Mucosa of descending colon (tissue), 3 donors: ENCODE data around the gene ZNF761. TPM values are rescaled to one million over a fixed set of nuclear protein-coding genes. Genes with fewer than 3 reads are reported as not detected.
"Not testable (repeated sequence)": the region's sequence is repeated elsewhere in the genome, so short reads cannot be mapped to it uniquely, and the experiment has no call there.

ENCODE experiments used
- ATAC-seq: fragments of 200-7000 bp; cut with Tn5 transposase; one replicate; pipeline ENCODE4 v1.9.1; 2020; ENCODE audit warnings: mild to moderate bottlenecking, moderate library complexity
- DNase-seq, 3 donors: peaks; one replicate each; pipeline ENCODE4 v3.0.0-alpha.2; 2020
- H3K36me3 ChIP-seq: fragments of 200-600 bp; one replicate; pipeline ENCODE4 v1.8.0; 2021; ENCODE audit warnings: low read depth, mild to moderate bottlenecking
- H3K4me1 ChIP-seq: fragments of 200-600 bp; one replicate; pipeline ENCODE4 v1.8.0; 2021; ENCODE audit warnings: low read depth, mild to moderate bottlenecking
- H3K4me3 ChIP-seq: fragments of 200-600 bp; one replicate; pipeline ENCODE4 v1.8.0; 2021; ENCODE audit warnings: mild to moderate bottlenecking
- H3K9me3 ChIP-seq: fragments of 200-600 bp; one replicate; pipeline ENCODE4 v1.8.0; 2021; ENCODE audit warnings: mild to moderate bottlenecking
- intact Hi-C, 2 donors: fragments of 100-400 bp; cut with DNase I in 1 of 2; cut with micrococcal nuclease in 1 of 2; formaldehyde crosslinking; loops; one replicate each; pipeline versions ENCODE4 v1.11.0 to v1.11.1; 2022; cut with DNase I, micrococcal nuclease
- total RNA-seq, 3 donors: library from RNA; stranded (reverse); fragmentation: NEBNext Ultra II Directional in 2 of 3; extraction: Animal tissue kit (Norgen Biotek cat#: 25700) in 2 of 3; gene quantifications; one replicate each; pipeline versions ENCODE4 v1.2.1 to v1.2.4, GENCODE V29; 2021 to 2023
- TF ChIP-seq, protein P1 (sequence below): fragments of 200-600 bp; IDR thresholded peaks from one replicate; pipeline ENCODE4 v1.8.0; 2022; ENCODE audit warnings: antibody characterized with exemption, mild to moderate bottlenecking
- donor health status: DM: no; HTN: no; CAD: no; lungs with moderate emphysema.
- donor health status: DM: no; HTN: no; CAD: no.
- donor health status: DM: no; HTN: yes; CAD: no.

ZNF761 gene
- total RNA-seq, 3 donors from 2014 or later = 6.8 to 11.1 (median 8.8) TPM

DNA sequence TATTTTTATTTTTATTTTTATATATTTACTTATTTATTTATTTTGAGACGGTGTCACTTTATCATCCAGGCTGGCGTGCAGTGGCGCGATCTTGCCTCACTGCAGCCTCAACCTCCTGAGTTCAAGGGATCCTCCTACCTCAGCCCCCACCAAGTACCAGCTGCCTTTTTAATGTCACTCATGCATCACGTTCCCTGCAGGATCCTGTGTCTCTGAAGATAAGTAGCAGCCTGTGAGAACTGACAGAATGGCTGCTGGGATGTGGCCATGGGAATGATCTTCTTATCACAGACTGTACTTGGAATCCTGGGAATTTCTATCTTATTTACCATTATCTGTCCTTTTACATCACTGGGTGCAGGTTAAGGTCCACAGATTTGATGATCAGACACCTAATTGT, 9.2 kb upstream of the ZNF761 start:
- ATAC-seq = no peak
- intact Hi-C loops = no loop called here
- H3K36me3 ChIP-seq = no peaks in the 10 kb centered on the region
- no peaks in the 10 kb centered on the region for H3K4me1 ChIP-seq
- TF ChIP-seq, protein P1, sequence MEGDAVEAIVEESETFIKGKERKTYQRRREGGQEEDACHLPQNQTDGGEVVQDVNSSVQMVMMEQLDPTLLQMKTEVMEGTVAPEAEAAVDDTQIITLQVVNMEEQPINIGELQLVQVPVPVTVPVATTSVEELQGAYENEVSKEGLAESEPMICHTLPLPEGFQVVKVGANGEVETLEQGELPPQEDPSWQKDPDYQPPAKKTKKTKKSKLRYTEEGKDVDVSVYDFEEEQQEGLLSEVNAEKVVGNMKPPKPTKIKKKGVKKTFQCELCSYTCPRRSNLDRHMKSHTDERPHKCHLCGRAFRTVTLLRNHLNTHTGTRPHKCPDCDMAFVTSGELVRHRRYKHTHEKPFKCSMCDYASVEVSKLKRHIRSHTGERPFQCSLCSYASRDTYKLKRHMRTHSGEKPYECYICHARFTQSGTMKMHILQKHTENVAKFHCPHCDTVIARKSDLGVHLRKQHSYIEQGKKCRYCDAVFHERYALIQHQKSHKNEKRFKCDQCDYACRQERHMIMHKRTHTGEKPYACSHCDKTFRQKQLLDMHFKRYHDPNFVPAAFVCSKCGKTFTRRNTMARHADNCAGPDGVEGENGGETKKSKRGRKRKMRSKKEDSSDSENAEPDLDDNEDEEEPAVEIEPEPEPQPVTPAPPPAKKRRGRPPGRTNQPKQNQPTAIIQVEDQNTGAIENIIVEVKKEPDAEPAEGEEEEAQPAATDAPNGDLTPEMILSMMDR = no peak
- no peak for DNase-seq
- peaks cover 13% of the 10 kb centered on the region for H3K9me3 ChIP-seq
- no peak overlapping the region for H3K4me3 ChIP-seq

DNA sequence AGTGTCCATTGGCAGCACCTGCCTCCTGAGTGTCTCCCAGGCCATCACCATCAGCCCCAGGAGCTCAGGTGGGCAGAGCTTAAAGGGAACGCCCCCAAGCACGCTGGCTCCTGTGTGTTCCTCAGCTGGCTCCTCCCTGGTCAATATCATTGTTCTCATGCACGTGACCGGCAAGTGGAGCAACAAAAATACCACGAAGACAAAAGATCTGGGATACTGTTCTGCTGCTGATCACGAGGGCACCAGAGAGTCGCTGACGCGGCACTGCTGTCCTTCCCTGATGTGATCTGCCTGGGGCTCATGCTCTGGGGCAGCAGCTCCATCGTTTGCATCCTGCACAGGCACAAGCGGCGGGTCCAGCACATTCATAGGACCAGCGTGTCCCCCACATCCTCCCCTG, 8.7 kb upstream of the ZNF761 start:
- H3K4me3 ChIP-seq, H3K36me3 ChIP-seq, intact Hi-C loops, H3K4me1 ChIP-seq, DNase-seq, ATAC-seq: not testable (repeated sequence)
- H3K9me3 ChIP-seq = peaks cover 11% of the 10 kb centered on the region

DNA sequence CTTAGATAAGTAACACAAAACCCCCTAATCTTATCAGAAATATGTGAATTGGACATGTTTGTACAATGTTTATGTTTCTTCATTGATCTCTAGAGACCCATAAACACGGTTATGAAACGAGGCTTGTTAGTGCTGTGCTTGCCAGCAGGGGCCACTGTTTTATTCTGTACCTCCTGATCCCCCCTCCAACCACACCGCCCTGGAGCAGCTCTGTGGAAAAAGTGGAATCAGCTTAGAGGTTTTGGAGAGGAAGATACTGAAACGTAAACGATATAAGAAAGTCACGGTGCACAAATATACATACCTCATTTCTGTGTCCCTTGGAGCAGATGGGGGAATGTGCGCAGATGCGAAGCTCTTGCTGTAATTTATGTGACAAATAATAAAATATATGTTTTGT, 8.1 kb upstream of the ZNF761 start:
- H3K36me3 ChIP-seq, H3K4me3 ChIP-seq, ATAC-seq, intact Hi-C loops, H3K4me1 ChIP-seq, DNase-seq, H3K9me3 ChIP-seq: not testable (repeated sequence)

DNA sequence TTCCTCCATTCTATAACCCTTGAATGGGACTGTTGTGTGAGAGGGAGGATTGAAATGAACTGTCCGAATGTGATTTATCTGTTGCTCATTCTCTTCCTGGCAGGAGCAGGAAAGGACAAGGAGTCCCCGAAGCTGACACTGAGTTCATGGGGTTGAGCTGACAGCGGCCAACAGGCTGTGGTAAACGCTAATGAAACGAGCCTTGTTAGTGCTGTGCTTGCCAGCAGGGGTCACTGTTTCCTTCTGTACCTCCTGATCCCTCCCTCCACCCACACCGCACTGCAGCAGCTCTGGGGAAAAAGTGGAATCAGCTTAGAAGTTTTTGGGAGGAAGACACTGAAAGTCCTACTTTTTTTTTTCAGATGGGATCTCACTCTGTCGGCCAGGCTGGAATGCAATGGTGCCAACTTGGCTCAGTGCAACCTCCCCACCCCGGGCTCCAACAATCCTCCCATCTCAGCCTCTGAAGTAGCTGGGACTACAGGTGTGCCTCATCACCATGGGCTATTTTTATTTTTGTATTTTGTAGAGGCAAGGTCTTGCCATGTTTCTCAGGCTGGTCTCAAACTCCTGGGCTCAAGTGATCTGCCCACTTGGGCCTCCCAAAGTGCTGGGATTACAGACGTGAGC, 6.7 kb upstream of the ZNF761 start:
- Histone ChIP-seq H3K4me3 (no peak overlapping the region), H3K36me3 (no peaks in the 10 kb centered on the region), H3K9me3 (no peaks in the 10 kb centered on the region), H3K4me1 (no peaks in the 10 kb centered on the region)
- intact Hi-C loops = no loop called here
- peak; percentile 97 for ATAC-seq
- TF ChIP-seq, protein P1 = peak; percentile 53
- DNase-seq = peak; percentile 56 to 79 (median 68)

DNA sequence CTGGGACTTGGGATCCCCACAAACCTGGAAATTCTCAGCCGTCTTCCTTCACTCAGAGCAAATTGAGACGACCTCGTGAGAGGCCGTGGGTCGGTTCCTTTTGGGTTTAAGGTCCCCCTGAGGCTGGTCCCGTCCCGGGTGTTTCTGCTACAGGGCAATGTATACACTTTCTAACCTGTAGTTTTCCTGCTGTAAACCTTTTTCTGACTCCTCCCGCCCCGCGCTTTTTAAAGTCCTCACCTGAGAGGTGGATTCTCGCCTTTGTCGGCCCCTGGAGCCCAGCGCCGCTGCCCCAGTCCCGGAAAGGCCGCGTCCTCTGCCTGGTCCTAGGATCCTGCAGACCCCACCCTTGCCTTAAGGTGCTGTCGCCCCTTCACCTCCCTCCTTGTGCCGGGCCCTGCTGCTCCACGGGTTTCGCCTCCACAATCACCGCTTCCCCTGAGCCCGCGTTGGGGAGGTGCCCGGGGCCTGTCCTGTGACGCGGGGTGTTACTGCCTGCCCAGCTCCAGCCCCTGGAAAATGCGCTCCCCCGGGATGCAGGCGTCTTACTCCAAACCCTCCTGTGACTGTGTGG, 391 bp downstream of the ZNF761 start:
- ATAC-seq (peak; percentile 46), DNase-seq (peak; percentile 55 to 60 (median 55))
- H3K36me3 ChIP-seq = no peaks in the 10 kb centered on the region
- peaks cover under 1% of the 10 kb centered on the region for H3K9me3 ChIP-seq
- intact Hi-C loops = no loop called here
- H3K4me3 ChIP-seq = peak overlapping the region; percentile 31
- H3K4me1 ChIP-seq = no peaks in the 10 kb centered on the region
- TF ChIP-seq, protein P1 = no peak

DNA sequence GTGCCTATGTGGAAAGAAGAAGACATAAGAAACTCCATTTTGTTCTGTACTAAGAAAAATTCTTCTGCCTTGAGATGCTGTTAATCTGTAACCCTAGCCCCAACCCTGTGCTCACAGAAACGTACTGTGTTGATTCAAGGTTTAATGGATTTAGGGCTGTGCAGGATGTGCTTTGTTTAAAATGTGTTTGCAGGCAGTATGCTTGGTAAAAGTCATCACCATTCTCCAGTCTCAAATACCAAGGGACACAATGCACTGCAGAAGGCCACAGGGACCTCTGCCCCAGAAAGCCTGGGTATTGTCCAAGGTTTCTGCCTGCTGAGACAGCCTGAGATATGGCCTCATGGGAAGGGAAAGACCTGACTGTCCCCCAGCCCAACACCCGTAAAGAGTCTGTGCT, 12.0 kb downstream of the ZNF761 start:
- DNase-seq, H3K4me3 ChIP-seq, intact Hi-C loops, H3K4me1 ChIP-seq, ATAC-seq, H3K36me3 ChIP-seq: not testable (repeated sequence)
- H3K9me3 ChIP-seq = peaks cover 81% of the 10 kb centered on the region

DNA sequence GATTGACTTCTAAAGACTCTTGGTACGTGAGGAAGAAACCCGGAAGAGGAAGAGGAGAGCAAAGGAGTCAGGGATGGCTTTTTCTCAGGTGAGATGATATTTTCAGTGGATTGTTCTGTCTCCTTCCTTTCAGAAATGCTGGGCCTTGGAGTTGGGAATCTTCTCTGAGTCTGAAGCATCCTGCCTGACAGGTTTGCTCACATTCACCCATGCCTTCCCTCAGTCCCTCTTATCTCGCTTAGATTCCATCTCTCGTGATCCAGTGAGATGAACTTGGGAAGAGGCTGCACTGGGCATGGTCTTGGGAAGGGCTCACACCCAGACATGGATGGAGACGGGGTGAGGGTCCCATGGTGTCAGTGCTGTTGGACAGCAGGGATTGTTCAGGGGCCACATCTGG, 15.4 kb downstream of the ZNF761 start:
- peaks cover 82% of the 10 kb centered on the region for H3K9me3 ChIP-seq
- not testable (repeated sequence) for ATAC-seq

More for the DNA sequence above, 15.4 kb downstream of the ZNF761 start:
- H3K36me3 ChIP-seq, H3K4me1 ChIP-seq, H3K4me3 ChIP-seq, intact Hi-C loops, DNase-seq: not testable (repeated sequence)
